Stomach (tissue), 4 donors: ENCODE measurements around the gene OR10A3.

Experiments used
- CTCF ChIP-seq, 7 experiments: fragments of 450-650 bp in 4 of 7; fragments of 200-600 bp in 3 of 7; sonication (generic) in 3 of 7; IDR thresholded peaks; one replicate each; pipeline ENCODE4 v1.5.1; 2016 to 2019; ENCODE audit warnings: antibody characterized with exemption in 7 of 7, control low read depth in 2 of 7, mild to moderate bottlenecking in 1 of 7
- EP300 ChIP-seq: sonication (generic); formaldehyde crosslinking; IDR thresholded peaks from one replicate; pipeline ENCODE4 v1.6.1; 2017; ENCODE audit warnings: antibody characterized with exemption
- POLR2A ChIP-seq, 4 donors: fragments of 450-650 bp; IDR thresholded peaks; one replicate each; pipeline ENCODE4 v1.6.1; 2016; ENCODE audit warnings: antibody characterized with exemption in 4 of 4, control low read depth in 2 of 4, mild to moderate bottlenecking in 1 of 4, moderate library complexity in 1 of 4
- POLR2AphosphoS5 ChIP-seq, 3 donors: sonication (generic); formaldehyde crosslinking; IDR thresholded peaks; one replicate each; pipeline ENCODE4 v1.6.1; 2016; ENCODE audit warnings: antibody characterized with exemption in 3 of 3

- TF ChIP-seq CTCF (IDR thresholded peaks at IDR 0.05) (no peak), POLR2AphosphoS5 (IDR thresholded peaks at IDR 0.05) (no peak), POLR2A (IDR thresholded peaks at IDR 0.05) (no peak), EP300 (no peak)
Measured at GRCh38 chr11:7973011-7973410, 31.5 kb upstream of the OR10A3 start.
